ENCODE data around the gene MYO9B.

DNA sequence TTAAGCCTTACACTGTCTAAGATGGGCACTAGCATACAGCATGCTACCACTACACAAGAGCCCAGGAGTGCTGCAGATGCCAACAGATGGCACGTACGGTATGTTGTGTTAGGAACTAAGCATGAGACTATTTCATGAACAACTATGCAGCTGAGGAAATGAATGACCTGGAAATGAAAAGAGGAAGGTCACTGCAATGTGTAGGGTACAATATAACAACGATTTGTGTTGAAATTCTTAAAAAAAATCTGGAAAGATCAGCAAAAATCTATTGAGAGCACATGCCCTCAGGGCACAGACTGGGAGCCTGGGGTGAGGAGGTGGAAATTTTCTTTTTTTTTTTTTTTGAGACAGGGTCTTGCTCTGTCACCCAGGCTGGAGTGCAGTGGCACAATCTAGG lies 14.8 kb upstream of the MYO9B start:
- TF ChIP-seq, protein P1, sequence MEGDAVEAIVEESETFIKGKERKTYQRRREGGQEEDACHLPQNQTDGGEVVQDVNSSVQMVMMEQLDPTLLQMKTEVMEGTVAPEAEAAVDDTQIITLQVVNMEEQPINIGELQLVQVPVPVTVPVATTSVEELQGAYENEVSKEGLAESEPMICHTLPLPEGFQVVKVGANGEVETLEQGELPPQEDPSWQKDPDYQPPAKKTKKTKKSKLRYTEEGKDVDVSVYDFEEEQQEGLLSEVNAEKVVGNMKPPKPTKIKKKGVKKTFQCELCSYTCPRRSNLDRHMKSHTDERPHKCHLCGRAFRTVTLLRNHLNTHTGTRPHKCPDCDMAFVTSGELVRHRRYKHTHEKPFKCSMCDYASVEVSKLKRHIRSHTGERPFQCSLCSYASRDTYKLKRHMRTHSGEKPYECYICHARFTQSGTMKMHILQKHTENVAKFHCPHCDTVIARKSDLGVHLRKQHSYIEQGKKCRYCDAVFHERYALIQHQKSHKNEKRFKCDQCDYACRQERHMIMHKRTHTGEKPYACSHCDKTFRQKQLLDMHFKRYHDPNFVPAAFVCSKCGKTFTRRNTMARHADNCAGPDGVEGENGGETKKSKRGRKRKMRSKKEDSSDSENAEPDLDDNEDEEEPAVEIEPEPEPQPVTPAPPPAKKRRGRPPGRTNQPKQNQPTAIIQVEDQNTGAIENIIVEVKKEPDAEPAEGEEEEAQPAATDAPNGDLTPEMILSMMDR (IDR thresholded peaks at IDR 0.05 in 2 of 3, conservative IDR thresholded peaks at IDR 0.05 in 1 of 3; ENCODE audit: borderline replicate concordance in 1 of 3, insufficient read depth in 1 of 3, low read depth in 2 of 3, low read length in 2 of 3), result no peak
- TF ChIP-seq POLR2A (IDR thresholded peaks at IDR 0.05; ENCODE audit: borderline replicate concordance, extremely low read depth, insufficient read depth, insufficient read length), result no peak
- no peak for TF ChIP-seq ZFX (IDR thresholded peaks at IDR 0.05)
- no peak for TF ChIP-seq YY1 (IDR thresholded peaks at IDR 0.05; ENCODE audit: extremely low read depth, insufficient replicate concordance, low read depth, low read length)
- TF ChIP-seq SRF (IDR thresholded peaks at IDR 0.05; ENCODE audit: low read depth), result no peak
- no peak for TF ChIP-seq POLR2AphosphoS5 (IDR thresholded peaks at IDR 0.05; ENCODE audit: low read depth, low read length)
- no peak for TF ChIP-seq EZH2 (IDR thresholded peaks at IDR 0.05)
- no peak for TF ChIP-seq EZH2phosphoT487 (IDR thresholded peaks at IDR 0.05; ENCODE audit: borderline replicate concordance)
- TF ChIP-seq TCF7L2 (IDR thresholded peaks at IDR 0.05; ENCODE audit: borderline replicate concordance, extremely low read depth, insufficient read depth, insufficient read length), result no peak
- no peak for TF ChIP-seq REST (IDR thresholded peaks at IDR 0.05; ENCODE audit: low read depth)
- no peak for TF ChIP-seq CBX3 (IDR thresholded peaks at IDR 0.05; ENCODE audit: low read depth)
- no peak for TF ChIP-seq ZNF274 (IDR thresholded peaks at IDR 0.05; ENCODE audit: low read depth, low read length)
- TF ChIP-seq, protein P2, sequence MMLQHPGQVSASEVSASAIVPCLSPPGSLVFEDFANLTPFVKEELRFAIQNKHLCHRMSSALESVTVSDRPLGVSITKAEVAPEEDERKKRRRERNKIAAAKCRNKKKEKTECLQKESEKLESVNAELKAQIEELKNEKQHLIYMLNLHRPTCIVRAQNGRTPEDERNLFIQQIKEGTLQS (IDR thresholded peaks at IDR 0.05), result no peak
- TF ChIP-seq, protein P3, sequence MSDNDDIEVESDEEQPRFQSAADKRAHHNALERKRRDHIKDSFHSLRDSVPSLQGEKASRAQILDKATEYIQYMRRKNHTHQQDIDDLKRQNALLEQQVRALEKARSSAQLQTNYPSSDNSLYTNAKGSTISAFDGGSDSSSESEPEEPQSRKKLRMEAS (IDR thresholded peaks at IDR 0.05), result no peak

Measured in HCT116 (cell line).